ENCODE measurements around the gene ADAP1.
A peak's percentile ranks its signal among the peaks of the same experiment; 100 is the strongest.
"Not testable (repeated sequence)": the region's sequence is repeated elsewhere in the genome, so short reads cannot be mapped to it uniquely, and the experiment has no call there.

ADAP1 gene

DNA sequence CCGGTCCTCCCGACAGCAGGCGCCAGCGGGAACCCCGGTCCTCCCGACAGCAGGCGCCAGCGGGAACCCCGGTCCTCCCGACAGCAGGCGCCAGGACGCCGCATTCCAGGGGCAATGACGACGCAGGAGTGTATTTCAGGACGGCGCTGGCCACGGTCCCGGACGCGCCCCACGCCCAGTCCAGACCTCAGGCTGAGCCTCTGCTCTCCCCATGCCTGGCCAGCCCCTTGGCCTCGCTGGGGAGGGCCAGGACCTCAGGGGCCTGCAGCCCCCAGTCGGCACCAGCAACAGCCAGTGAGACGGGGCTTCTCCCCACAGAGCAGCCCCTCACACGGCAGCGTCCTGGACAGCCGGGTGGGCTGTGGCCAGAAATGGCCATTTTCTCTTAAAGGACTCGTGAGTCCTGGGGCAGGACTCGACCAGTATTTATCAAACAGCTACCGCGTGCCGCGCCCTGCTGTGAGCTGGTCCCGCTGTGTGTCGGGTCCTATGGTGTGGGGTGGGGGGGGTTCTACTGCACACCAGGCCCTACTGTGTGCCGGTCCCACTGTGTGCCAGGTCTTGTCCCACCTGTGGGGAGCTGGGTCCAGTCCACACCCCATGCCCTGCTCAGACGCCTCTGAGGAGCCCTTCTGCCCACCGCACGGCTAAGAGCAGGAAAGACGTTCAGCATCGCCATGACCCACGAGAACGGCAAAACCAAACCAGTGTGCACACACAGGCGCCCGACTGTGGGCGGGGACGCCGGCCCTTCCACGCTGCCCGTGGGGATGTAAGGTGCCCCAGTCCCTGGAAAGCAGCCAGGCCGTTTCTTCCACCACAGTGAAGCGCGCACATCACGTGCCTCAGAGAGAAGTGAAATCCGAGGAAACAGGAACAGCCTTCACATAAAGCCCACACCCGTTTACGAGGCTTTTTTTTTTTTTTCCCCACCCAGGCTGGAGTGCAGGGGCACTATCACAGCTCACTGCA lies 44.8 kb downstream of the ADAP1 start:
- peak; percentile 92 for DNase-seq (ENCODE audit: insufficient read length, low spot score)
- FAIRE-seq, result no peak

DNA sequence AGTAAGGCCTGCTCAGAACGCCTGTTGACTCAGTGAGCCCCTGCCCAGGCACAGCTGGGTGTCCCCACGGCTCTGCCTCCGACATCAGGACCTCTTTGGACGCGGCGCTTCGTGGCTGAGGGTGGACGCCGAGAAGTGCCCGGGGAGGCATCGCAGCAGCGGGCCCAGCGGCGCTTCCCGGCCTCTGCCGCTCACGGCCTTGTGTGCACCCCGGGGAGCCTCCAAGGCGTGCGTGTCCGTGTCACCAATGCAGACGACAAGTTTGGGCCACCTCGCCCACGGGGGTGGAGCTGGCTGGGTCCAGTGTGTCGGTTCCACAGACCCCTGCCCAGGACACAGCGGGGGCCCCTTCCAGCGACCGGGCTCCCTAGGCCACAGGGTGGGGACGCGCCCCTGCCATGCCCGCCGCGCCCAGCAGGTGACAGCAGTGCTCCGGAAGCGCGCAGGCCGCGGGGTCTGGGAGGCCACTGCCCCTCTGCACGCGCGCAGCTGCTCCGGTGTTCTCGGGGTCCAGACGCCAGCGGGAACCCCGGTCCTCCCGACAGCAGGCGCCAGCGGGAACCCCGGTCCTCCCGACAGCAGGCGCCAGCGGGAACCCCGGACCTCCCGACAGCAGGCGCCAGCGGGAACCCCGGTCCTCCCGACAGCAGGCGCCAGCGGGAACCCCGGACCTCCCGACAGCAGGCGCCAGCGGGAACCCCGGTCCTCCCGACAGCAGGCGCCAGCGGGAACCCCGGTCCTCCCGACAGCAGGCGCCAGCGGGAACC lies 45.7 kb downstream of the ADAP1 start:
- DNase-seq (ENCODE audit: insufficient read length, low spot score), result peak; percentile 84
- FAIRE-seq, result not testable (repeated sequence)

More for the DNA sequence above, 44.8 kb downstream of the ADAP1 start:
- peak; percentile 7; the same call in 1 of the 2 replicates for TF ChIP-seq POLR2A (IDR thresholded peaks at IDR 0.05; ENCODE audit: low read depth, low read length)

DNA sequence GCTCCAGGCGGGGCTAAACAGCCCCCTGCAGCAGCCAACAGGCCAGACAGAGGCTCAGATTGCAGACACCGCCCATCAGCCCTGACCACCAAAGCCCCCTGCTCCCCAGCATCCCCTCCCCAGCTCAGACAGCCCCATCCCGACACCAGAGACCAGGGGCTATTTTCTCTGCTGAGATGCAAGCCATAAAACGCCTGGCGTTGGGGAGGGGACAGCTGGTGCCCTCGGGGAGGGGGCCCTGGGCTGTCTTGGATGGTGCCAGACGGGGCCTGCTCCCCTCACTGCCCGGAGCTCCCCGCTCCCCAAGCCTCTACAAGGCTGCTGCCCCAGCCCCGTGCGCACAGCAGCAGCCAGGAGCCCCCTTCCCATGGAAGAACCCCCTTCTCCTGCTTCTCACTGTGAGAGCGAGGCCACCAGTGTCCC lies 46.3 kb downstream of the ADAP1 start:
- no peak for FAIRE-seq
- TF ChIP-seq POLR2A (IDR thresholded peaks at IDR 0.05; ENCODE audit: low read depth, low read length), result no peak
- no peak for DNase-seq (ENCODE audit: insufficient read length, low spot score)

DNA sequence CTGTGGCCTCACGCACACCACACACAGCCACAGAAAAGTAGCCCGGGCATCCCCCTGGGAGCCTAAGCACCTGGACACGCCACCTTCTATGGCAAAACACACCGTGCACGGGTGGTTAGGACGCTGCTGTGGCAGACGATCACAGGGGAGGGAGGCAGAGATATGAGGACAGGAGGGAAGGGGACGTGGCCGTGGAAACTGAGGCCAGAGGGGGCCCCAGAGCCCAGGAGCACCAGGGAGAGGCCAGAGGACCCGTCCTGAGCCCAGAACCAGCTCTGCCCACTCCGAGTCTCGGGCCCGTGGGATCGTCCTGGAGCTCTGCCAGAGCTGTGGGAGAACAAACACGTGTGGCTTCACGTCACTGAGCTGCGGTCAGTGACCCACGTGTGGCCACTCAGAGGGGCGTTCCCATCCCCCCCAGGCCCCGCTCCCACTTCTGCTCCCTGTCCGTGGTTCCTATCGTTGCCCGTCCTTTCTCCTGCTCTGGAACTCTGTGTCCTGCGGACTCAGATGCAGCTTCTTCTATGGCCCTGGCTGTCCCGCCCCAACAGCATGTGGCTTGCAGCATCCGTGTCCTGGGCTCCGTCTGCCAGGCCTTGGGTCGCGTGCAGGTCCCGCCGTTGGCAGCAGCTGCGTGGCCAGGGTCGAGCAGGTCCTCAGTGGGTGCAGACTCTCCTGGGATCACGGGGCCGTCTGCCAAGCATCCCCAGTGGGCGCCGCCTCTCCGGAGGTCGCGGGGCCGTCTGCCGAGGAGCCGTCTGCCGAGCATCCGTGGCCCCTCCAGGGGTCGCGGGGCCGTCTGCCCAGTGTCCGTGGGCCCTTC lies 47.1 kb downstream of the ADAP1 start:
- no peak for TF ChIP-seq POLR2A (IDR thresholded peaks at IDR 0.05; ENCODE audit: low read depth, low read length)
- FAIRE-seq (no peak), DNase-seq (ENCODE audit: insufficient read length, low spot score) (no peak)

DNA sequence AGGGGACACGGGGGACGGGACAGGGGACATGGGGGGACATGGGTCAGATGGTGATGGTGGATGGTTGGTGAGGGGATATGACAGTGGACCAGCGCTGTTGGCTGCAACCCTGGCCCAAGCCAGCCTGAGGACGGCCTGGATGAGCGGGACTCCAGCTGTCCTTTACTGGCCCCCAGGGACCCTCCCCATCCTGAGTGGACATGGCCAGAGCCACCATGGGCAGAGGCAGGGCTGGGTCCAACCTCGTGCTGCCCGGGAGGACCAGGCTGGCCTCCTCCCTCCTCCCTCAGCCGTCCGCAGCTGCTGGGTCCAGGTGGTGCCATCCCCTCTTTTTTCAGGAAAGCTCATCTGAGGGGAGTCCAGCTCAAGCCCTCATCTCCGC lies 47.7 kb downstream of the ADAP1 start:
- FAIRE-seq (no peak), DNase-seq (ENCODE audit: insufficient read length, low spot score) (no peak)
- TF ChIP-seq POLR2A (IDR thresholded peaks at IDR 0.05; ENCODE audit: low read depth, low read length), result no peak

DNA sequence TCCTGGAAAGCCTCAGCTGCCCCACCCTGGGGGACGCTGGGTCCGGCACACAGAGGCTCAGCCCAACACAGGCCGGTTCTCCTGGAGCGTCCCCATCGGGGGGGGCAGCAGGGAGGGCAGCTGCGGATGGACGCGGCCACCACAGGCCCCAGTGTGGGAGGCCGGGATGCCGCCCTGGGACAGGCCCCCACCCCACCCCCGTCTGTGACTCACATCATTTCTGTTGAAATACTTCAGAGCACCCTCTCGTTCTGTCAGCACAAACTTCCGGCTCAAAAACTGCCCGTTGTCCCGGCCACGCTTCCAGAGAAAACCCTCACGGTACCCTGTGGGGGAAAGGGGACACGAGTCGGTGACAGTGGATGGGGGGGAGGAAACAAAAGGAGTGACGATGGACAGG lies 49.6 kb downstream of the ADAP1 start:
- no peak for TF ChIP-seq POLR2A (IDR thresholded peaks at IDR 0.05; ENCODE audit: low read depth, low read length)
- FAIRE-seq (no peak), DNase-seq (ENCODE audit: insufficient read length, low spot score) (peak; percentile 89)

DNA sequence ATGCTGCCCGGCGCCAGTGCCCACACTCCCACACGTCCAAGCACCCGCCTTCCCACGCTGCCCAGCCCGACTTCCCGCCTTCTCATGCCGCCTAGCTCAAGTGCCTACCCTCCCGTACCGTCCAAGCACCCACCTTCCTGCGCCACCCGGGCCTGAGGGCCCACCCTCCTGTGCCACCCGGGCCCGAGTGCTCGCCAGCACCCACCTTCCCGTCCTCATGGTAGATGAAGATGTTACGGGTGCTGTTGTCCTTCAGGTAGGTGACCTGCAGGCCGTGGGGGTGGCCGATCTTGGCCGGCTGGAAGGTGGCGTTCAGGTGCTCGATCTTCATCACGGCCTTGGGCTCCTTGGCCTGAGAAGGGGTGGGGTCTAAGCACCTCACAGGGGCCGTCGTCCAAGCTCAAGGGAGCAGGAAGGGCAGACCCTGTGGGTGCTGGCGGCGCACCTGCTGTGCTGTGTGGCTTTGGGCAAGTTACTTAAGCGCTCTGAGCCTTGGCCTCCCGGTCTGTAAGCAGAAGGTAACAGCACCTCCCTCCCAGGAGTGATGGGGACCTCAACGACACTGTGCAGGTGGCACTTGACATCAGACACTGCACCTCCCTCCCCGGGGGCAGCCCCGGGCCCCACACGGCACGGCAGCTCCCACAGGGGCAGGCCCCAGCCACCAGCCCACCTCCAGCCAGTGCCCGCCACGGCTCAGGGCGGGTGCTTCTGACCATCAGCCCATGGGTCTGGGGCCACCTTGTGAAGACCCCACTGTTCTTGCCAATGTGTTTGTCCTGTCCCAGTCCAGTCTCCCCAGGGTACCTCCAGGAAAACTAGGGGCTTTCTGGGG lies 50.3 kb downstream of the ADAP1 start:
- FAIRE-seq (no peak), DNase-seq (ENCODE audit: insufficient read length, low spot score) (no peak)
- peak; percentile 30; the same call in 1 of the 2 replicates for TF ChIP-seq POLR2A (IDR thresholded peaks at IDR 0.05; ENCODE audit: low read depth, low read length)

DNA sequence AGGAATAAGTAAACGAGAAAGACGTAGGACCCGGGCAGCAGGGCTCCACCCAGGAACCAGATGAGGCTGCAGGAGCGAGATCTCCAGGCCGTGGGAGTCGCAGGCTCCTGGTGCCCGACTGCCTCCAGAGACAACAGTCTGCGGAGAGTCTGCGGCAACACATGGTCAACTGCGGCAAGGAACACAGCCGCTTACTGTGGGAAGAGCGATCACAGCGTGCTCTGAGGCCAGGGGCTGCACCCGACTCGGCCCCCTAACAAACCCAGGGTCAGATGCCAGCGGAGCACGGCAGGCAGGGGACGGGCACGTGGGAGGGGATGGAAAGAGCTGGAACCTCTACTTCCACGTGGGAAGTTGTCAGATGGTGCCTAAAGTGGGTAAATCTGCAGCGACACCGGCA lies 51.5 kb downstream of the ADAP1 start:
- no peak for FAIRE-seq
- no peak for DNase-seq (ENCODE audit: insufficient read length, low spot score)
- no peak for TF ChIP-seq POLR2A (IDR thresholded peaks at IDR 0.05; ENCODE audit: low read depth, low read length)

DNA sequence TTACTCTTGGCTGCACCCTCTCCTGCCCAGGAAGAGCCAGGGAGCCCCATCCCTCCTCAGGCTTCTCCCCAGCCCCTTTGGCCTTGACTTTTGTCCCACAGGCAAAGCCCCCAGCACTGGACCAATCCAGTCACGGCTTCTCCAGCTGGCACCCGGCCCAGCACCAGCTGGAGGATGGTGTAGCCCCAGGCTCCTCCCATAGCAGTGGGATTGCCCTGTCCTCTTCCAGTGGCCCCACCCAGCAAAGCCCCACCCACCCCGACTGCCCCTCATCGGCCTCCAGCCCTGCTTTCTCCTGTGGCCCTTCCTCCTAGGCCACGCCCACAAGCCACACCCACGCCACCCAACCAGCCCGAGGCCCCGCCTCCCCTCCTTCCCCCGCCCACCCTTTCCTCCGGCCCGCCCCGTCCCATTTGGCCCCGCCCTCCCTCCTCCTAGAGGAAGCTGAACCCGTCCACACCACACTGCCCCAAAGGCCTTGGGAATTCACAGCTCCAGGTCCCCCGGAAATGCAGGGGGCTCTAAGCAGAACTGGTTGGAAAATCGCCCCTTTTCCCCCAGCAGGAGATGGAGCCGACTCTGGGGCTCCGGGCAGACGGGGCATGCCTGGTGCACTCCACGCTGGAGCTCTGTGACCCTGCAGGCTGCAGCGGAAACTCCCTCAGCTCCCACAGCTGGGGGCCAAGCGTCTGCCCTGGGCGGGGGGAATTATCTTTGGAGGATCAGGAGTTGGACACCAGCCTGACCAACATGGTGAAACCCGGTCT lies 52.9 kb downstream of the ADAP1 start:
- TF ChIP-seq POLR2A (IDR thresholded peaks at IDR 0.05; ENCODE audit: low read depth, low read length), result peak; percentile 32; the same call in 1 of the 2 replicates
- FAIRE-seq (peak; percentile 43), DNase-seq (ENCODE audit: insufficient read length, low spot score) (peak; percentile 100)

DNA sequence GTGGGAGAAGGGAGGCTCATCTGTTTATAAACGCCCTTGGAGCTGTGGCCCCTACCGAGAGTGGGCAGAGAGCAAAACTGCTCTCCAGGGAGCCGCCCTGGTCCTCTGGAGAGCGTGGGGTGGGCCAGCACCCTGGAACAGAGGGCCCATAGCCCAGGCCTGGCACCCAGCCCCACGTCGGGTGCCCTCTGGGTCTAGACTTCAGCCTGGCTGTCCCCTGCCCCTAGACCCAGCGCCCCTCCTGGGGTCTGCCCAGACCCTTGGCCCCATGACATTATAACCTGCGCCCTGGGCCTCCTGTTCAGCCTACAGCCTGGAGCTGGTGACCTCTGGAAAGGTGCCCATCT lies 53.5 kb downstream of the ADAP1 start:
- TF ChIP-seq POLR2A (IDR thresholded peaks at IDR 0.05; ENCODE audit: low read depth, low read length), result no peak
- FAIRE-seq, result no peak
- DNase-seq (ENCODE audit: insufficient read length, low spot score), result no peak

DNA sequence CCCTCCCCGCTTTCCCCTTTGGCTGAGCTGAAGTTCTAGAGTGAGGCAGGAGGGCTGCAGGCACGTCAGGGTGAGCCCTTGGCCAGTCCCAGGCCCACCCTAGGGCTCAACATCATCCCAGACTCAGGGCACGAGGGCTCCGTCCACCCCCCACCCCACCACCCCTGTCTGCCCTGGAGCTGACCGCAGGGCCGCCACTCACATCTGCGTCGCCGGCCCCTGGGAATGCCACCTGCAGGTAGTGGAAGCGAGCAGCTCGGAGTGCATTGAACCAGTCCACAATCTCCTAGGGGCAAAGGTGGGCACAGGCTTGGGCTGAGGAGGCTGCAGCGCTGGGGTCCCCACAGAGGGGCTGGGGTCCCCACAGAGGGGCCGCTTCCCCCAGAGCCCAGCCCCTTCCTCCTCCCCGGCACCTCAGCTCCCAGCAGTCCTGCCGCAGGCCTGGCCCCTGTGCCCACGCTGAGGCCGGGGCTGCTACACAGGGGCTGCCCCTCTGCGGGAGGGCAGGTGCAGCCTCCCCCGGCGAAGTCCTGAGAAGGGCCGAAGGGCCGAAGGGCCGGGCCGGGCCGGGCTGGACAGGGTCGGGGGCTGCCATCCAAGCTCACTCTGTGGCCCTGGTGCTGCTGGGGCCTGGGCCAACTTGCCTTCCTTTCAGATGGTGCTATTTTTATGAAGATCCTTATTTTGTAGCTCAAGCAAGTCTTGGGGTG lies 54.0 kb downstream of the ADAP1 start:
- DNase-seq (ENCODE audit: insufficient read length, low spot score) (no peak), FAIRE-seq (no peak)
- TF ChIP-seq POLR2A (IDR thresholded peaks at IDR 0.05; ENCODE audit: low read depth, low read length), result no peak

DNA sequence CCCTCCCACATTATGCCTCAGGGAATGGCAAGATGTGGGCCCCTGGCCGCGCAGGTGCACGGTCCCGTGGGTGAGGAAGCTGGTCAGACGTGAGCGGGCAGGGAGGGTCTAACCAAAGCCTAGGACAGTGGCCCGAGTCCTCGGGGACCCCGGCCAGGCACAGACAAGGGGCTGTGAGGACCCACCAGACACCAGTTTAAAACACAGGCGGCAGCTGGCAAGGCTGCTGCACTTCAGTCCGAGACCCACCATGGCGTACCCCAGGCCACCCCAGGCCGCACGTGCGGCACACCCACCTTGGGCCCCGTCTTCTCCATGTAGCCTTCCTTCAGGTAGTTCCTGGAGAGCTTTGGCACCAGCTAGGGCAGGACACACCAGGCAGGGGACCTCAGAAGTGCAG lies 54.7 kb downstream of the ADAP1 start:
- no peak for TF ChIP-seq POLR2A (IDR thresholded peaks at IDR 0.05; ENCODE audit: low read depth, low read length)
- no peak for DNase-seq (ENCODE audit: insufficient read length, low spot score)
- FAIRE-seq, result no peak
